Measurements from ENCODE around the gene GOLGA5. TPM values are rescaled to one million over a fixed set of nuclear protein-coding genes. Genes with fewer than 3 reads are reported as not detected.

GOLGA5 gene
- total and polyA plus RNA-seq, 2 of the 8 experiments (the other 6 are each of a cell fraction or from before 2014, with no cell fraction given) = 13.0 to 25.4 TPM

- POLR2A ChIA-PET (ENCODE audit: partially characterized antibody) = no interaction called here
- Histone ChIP-seq H2AFZ (ENCODE audit: low read length) (no peak overlapping the region), H2AK5ac (ENCODE audit: low read depth, low read length) (no peak overlapping the region), H3K79me1 (ENCODE audit: low read depth, low read length) (no peaks in the 10 kb centered on the region), H3K4ac (replicated peaks; ENCODE audit: insufficient read length, low read depth, low read length) (no peak overlapping the region), H2BK12ac (ENCODE audit: low read depth, low read length) (no peak overlapping the region), H2BK5ac (ENCODE audit: low read depth, low read length) (no peak overlapping the region), H3K36me3 (ENCODE audit: control insufficient read depth in 2 of 4, insufficient read depth in 4 of 4, low read length in 3 of 4) (no peaks in the 10 kb centered on the region), H3K4me1 (replicated peaks in 1 of 4; ENCODE audit: control insufficient read depth in 3 of 4, insufficient read depth in 4 of 4, low read length in 3 of 4) (no peaks in the 10 kb centered on the region), H3K56ac (replicated peaks; ENCODE audit: insufficient read length, low read depth, low read length) (no peak overlapping the region), H3K27ac (ENCODE audit: low read depth, low read length) (no peak overlapping the region), H3K9ac (replicated peaks in 1 of 4; ENCODE audit: extremely low read depth in 1 of 4, low read depth in 3 of 4, low read length in 3 of 4) (no peak overlapping the region), H3K14ac (ENCODE audit: insufficient read length) (no peak overlapping the region), H3K4me3 (ENCODE audit: extremely low read depth in 1 of 4, insufficient read depth in 2 of 4, low read depth in 3 of 4, low read length in 4 of 4) (no peak overlapping the region), H4K20me1 (replicated peaks in 1 of 2; ENCODE audit: control insufficient read depth in 1 of 2, insufficient read depth in 2 of 2, low read length in 2 of 2) (no peaks in the 10 kb centered on the region), H3K18ac (ENCODE audit: extremely low read depth, low read length) (no peak overlapping the region), H2BK20ac (ENCODE audit: low read length) (no peak overlapping the region), H2BK120ac (replicated peaks; ENCODE audit: low read depth, low read length) (no peak overlapping the region), H3K23me2 (ENCODE audit: low read depth, low read length) (no peaks in the 10 kb centered on the region), H4K91ac (replicated peaks; ENCODE audit: insufficient read length, low read length) (no peak overlapping the region), H4K5ac (ENCODE audit: insufficient read length, low read depth, low read length) (no peak overlapping the region), H3K4me2 (ENCODE audit: insufficient read depth in 1 of 2, low read depth in 2 of 2, low read length in 2 of 2) (no peak overlapping the region), H3K27me3 (replicated peaks in 1 of 4; ENCODE audit: control insufficient read depth in 3 of 4, extremely low read depth in 1 of 4, insufficient read depth in 3 of 4, low read length in 3 of 4) (no peaks in the 10 kb centered on the region), H4K8ac (ENCODE audit: extremely low read depth, insufficient read depth, low read length) (no peak overlapping the region), H2BK15ac (ENCODE audit: low read length) (no peak overlapping the region), H3K79me2 (ENCODE audit: control insufficient read depth in 1 of 2, insufficient read depth in 2 of 2, low read length in 2 of 2) (no peaks in the 10 kb centered on the region), H3K23ac (ENCODE audit: insufficient read length) (no peak overlapping the region), H3K9me3 (ENCODE audit: insufficient read depth in 2 of 2, low read depth in 1 of 2, low read length in 1 of 2) (no peaks in the 10 kb centered on the region)
- CTCF ChIA-PET (ENCODE audit: partially characterized antibody) = no interaction called here
- TF ChIP-seq GTF2F1 (IDR thresholded peaks at IDR 0.05; ENCODE audit: borderline replicate concordance, low read depth, low read length) = no peak
- no peak for TF ChIP-seq POU5F1 (IDR thresholded peaks at IDR 0.05; ENCODE audit: low read depth, low read length)
- no peak for TF ChIP-seq PHF8 (conservative IDR thresholded peaks at IDR 0.05; ENCODE audit: low read depth, low read length)
- no peak for TF ChIP-seq CREB1 (IDR thresholded peaks at IDR 0.05)
- no peak for TF ChIP-seq FOSL1 (IDR thresholded peaks at IDR 0.05; ENCODE audit: insufficient read depth, low read depth, low read length)
- TF ChIP-seq ZNF274 (IDR thresholded peaks at IDR 0.05; ENCODE audit: borderline replicate concordance, extremely low read depth, low read length) = no peak
- TF ChIP-seq MAFK (IDR thresholded peaks at IDR 0.05; ENCODE audit: low read depth, low read length) = no peak
- no peak for DNase-seq (ENCODE audit: low read depth in 1 of 2, low spot score in 2 of 2)
- FAIRE-seq = no peak
- 83% methylated on average over 8 of the region's 8 CpGs; no CpG with 5 or more reads in 1 of the 2 experiments for WGBS, 2 experiments (ENCODE audit: extremely low coverage in 1 of 2, insufficient coverage in 1 of 2, insufficient read length in 1 of 2, insufficient replicate concordance in 2 of 2, low coverage in 1 of 2, low lambda C conversion rate in 2 of 2, missing lambda C conversion rate in 1 of 2)
Measured at GRCh38 chr14:92774572-92774971, 19.5 kb upstream of the GOLGA5 start.
